ENCODE measurements around the gene DNAAF3. TPM values are rescaled to one million over a fixed set of nuclear protein-coding genes. Genes with fewer than 3 reads are reported as not detected.
A peak's percentile ranks its signal among the peaks of the same experiment; 100 is the strongest.
"Not testable (repeated sequence)": the region's sequence is repeated elsewhere in the genome, so short reads cannot be mapped to it uniquely, and the experiment has no call there.

DNAAF3 gene
- total RNA-seq, 2 donors from 2014 or later: 1.6 TPM

DNA sequence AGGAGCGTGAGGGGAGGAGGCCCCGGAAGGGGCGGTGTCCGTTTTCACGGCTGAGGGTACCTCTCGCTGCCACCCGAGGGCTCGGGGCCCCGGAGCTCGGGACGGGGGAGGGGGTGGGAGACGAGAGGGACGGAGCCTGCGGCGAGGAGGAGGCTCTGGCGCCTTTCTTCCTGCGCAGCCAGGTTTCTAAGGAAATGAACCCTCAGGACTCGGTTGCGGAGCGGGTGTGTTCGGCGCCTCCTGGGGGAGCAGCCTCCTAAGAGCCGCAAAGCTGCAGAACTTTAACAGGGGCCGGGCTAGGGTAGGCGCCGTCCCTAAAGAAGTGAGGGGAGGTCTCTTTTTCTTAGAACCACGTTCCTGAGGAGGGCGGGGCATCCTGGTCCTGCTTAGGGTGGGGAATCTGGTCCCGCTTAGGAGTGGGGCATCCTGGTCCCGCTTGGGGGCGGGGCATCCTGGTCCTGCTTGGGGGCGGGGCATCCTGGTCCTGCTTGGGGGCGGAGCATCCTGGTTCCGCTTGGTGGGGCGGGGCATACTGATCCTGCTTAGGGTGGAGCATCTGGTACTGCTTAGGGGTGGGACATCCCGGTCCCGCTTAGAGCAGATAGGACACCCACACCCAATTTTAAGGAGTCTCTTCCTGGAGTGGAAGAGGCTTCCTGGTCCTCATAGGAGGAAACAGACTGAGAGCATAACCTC lies 7.4 kb upstream of the DNAAF3 start:
- no peak overlapping the region for H3K27ac ChIP-seq
- H3K36me3 ChIP-seq (replicated peaks in 1 of 2; ENCODE audit: insufficient read depth in 1 of 2, low read depth in 2 of 2): no peaks in the 10 kb centered on the region
- H3K9me3 ChIP-seq: no peaks in the 10 kb centered on the region
- peak; percentile 25 to 50 (median 36) for DNase-seq
- peak; percentile 34 for ATAC-seq
- H3K4me3 ChIP-seq: no peak overlapping the region
- peaks cover 10% of the 10 kb centered on the region for H3K4me1 ChIP-seq
- WGBS, 2 donors: 1 to 8% methylated on average over 32 to 37 of the region's 37 CpGs
- intact Hi-C loops (cut with DNase I): no loop called here
- TF ChIP-seq POLR2A (IDR thresholded peaks at IDR 0.05): no peak
- TF ChIP-seq, protein P1, sequence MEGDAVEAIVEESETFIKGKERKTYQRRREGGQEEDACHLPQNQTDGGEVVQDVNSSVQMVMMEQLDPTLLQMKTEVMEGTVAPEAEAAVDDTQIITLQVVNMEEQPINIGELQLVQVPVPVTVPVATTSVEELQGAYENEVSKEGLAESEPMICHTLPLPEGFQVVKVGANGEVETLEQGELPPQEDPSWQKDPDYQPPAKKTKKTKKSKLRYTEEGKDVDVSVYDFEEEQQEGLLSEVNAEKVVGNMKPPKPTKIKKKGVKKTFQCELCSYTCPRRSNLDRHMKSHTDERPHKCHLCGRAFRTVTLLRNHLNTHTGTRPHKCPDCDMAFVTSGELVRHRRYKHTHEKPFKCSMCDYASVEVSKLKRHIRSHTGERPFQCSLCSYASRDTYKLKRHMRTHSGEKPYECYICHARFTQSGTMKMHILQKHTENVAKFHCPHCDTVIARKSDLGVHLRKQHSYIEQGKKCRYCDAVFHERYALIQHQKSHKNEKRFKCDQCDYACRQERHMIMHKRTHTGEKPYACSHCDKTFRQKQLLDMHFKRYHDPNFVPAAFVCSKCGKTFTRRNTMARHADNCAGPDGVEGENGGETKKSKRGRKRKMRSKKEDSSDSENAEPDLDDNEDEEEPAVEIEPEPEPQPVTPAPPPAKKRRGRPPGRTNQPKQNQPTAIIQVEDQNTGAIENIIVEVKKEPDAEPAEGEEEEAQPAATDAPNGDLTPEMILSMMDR (IDR thresholded peaks at IDR 0.05): no peak
- H3K27me3 ChIP-seq: peaks cover 0 to 48% of the 10 kb centered on the region in 2 donors

DNA sequence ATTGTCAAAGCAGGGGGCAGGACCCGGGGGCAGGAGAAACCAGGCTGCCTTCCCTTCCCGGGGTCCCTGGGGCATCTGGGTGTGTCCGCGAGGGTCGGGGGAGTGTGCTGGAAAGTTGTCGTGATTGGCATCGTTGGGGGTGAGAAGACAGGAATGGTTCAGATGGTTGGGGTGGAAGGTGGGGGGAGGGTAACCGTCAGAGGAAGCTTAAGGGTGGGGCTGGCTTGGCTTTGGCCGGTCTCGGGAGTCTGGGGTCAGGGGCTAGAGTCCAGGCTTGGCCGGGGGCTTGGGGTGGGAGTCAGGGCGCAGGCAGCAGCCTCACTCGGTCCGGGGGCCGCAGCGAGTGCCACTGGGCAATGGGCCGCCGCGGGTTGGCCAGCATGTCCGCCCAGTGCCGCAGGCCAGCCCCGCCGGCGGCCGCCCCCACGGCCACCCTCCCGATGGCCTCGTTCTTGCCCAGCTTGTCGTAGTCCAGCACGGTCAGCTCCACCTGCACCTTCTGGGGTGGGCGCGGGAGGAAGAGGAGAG lies 6.8 kb upstream of the DNAAF3 start:
- H3K4me3 ChIP-seq: no peak overlapping the region
- WGBS, 2 donors: 1 to 8% methylated on average over 11 to 32 of the region's 32 CpGs
- ATAC-seq (no peak), DNase-seq (no peak)
- no peak overlapping the region for H3K27ac ChIP-seq
- no peak for TF ChIP-seq POLR2A (IDR thresholded peaks at IDR 0.05)
- TF ChIP-seq, protein P1 (IDR thresholded peaks at IDR 0.05): no peak
- H3K9me3 ChIP-seq: no peaks in the 10 kb centered on the region
- H3K27me3 ChIP-seq: peaks cover 0 to 42% of the 10 kb centered on the region in 2 donors
- H3K36me3 ChIP-seq (replicated peaks in 1 of 2; ENCODE audit: insufficient read depth in 1 of 2, low read depth in 2 of 2): no peaks in the 10 kb centered on the region
- intact Hi-C loops (cut with DNase I): no loop called here
- peaks cover 8% of the 10 kb centered on the region for H3K4me1 ChIP-seq

DNA sequence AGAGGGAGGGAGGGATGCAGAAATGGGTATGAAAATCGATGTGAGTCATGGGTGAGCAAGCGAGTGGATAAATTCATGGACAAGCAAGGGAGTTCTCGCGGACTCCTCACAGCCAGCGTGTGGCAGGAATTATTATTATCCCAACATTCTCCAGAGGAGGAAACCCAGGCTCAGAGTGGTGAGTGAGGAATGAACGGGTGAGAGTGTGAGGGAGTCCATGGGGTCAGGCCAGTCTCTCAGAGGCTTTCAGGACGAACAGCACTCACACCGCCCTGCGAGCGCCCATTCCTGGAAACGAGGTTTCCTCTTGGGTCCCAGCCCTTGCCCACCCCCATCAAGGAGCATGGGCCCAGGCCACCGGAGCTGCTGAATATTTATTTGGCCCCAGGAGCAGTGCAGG lies 6.3 kb upstream of the DNAAF3 start:
- TF ChIP-seq, protein P1 (IDR thresholded peaks at IDR 0.05): no peak
- no peak for TF ChIP-seq POLR2A (IDR thresholded peaks at IDR 0.05)
- Histone ChIP-seq H3K27ac (no peak overlapping the region), H3K27me3 (peaks cover 0 to 38% of the 10 kb centered on the region in 2 donors), H3K4me3 (no peak overlapping the region), H3K9me3 (no peaks in the 10 kb centered on the region), H3K4me1 (peaks cover 8% of the 10 kb centered on the region), H3K36me3 (replicated peaks in 1 of 2; ENCODE audit: insufficient read depth in 1 of 2, low read depth in 2 of 2) (no peaks in the 10 kb centered on the region)
- intact Hi-C loops (cut with DNase I): no loop called here
- DNase-seq (no peak), ATAC-seq (no peak)
- WGBS, 2 donors: 17 to 20% methylated on average over 12 of the region's 12 CpGs

DNA sequence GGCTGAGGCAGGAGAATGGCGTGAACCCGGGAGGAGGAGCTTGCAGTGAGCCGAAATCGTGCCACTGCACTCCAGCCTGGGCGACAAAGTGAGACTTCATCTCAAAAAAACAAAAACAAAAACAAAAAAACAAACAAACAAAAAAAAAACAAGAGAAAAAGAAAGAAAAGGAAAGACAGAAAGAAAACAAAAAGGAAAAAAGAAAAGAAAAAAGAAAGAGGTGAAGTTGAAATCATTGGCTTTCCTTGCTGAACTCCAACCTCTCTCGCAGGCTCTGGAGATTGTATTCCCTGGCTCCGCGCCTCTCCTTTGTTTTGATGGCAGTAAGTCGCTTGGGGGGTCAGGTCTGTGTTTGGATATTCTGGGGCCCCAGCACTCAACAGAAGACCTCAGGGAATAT lies 5.9 kb upstream of the DNAAF3 start:
- DNase-seq; H3K4me1 ChIP-seq; intact Hi-C loops (cut with DNase I); H3K36me3 ChIP-seq (replicated peaks in 1 of 2; ENCODE audit: insufficient read depth in 1 of 2, low read depth in 2 of 2); H3K4me3 ChIP-seq; H3K9me3 ChIP-seq; H3K27ac ChIP-seq; ATAC-seq: not testable (repeated sequence)
- peaks cover 0 to 38% of the 10 kb centered on the region in 2 donors for H3K27me3 ChIP-seq
- WGBS, 2 donors: 54 to 59% methylated on average over 9 of the region's 9 CpGs

DNA sequence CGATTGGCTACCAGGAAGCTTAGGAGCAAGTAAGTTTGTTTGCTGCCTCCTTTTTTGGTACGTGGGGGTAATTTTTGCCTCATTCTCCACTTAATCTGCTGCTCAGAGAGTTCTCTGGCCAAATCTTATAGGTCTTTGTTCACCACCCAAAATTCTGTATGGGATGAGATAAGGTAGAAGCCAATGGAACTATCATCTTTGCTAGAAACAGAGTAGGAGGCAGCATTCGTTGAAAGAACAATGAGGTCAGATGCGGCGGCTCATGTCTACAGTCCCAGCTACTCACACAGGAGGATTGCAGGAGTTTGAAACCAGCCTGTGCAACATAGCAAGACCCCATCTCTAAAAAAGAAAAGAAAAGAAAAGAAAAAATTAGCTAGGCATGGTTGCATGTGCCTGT lies 5.0 kb upstream of the DNAAF3 start:
- no peak overlapping the region for H3K27ac ChIP-seq
- DNase-seq (no peak), ATAC-seq (no peak)
- peaks cover 16% of the 10 kb centered on the region for H3K4me1 ChIP-seq
- H3K27me3 ChIP-seq: peaks cover 0 to 38% of the 10 kb centered on the region in 2 donors
- TF ChIP-seq POLR2A (IDR thresholded peaks at IDR 0.05): no peak
- TF ChIP-seq, protein P1 (IDR thresholded peaks at IDR 0.05): no peak
- intact Hi-C loops (cut with DNase I): no loop called here
- no peaks in the 10 kb centered on the region for H3K9me3 ChIP-seq
- no peak overlapping the region for H3K4me3 ChIP-seq
- H3K36me3 ChIP-seq (replicated peaks in 1 of 2; ENCODE audit: insufficient read depth in 1 of 2, low read depth in 2 of 2): no peaks in the 10 kb centered on the region
- WGBS, 2 donors: 57 to 59% methylated on average over 5 of the region's 5 CpGs
